NCI-H1417 treated with DMSO at 0.1 percent for 48 hours (cell line): ENCODE measurements around the gene ABHD6.
"Not testable (repeated sequence)": the region's sequence is repeated elsewhere in the genome, so short reads cannot be mapped to it uniquely, and the experiment has no call there.

Experiments used
- DNase-seq: peaks from one replicate; lab custom pipeline; 2025; lab: John Stamatoyannopoulos, UW

ABHD6 gene

GRCh38 chr3:58209933-58210332, 27.7 kb upstream of the ABHD6 start:
- DNase-seq = no peak

- DNase-seq = no peak
These were observed 26.7 kb upstream of the ABHD6 start, which contains the start of gene DNASE1L3 for GRCh38 chr3:58210761-58211460. Gene DNASE1L3 (minus strand): TSS chr3:58210972. CDS start chr3:58210906, 66 bp downstream.

- no peak for DNase-seq
These were observed 22.9 kb upstream of the ABHD6 start for GRCh38 chr3:58214484-58215316.

GRCh38 chr3:58215317-58216025, 22.1 kb upstream of the ABHD6 start:
- no peak for DNase-seq

- no peak for DNase-seq
These were observed 20.9 kb upstream of the ABHD6 start for GRCh38 chr3:58216496-58217195.

GRCh38 chr3:58217209-58217811, 20.3 kb upstream of the ABHD6 start:
- no peak for DNase-seq

- DNase-seq = no peak
These were observed 18.7 kb upstream of the ABHD6 start for GRCh38 chr3:58218904-58219303.

- DNase-seq = no peak
These were observed 15.3 kb upstream of the ABHD6 start for GRCh38 chr3:58222161-58222724.

- no peak for DNase-seq
These were observed 13.7 kb upstream of the ABHD6 start for GRCh38 chr3:58223855-58224254.

- DNase-seq = not testable (repeated sequence)
These were observed 9.7 kb upstream of the ABHD6 start for GRCh38 chr3:58227933-58228332.

- DNase-seq = no peak
These were observed 6.6 kb upstream of the ABHD6 start for GRCh38 chr3:58230876-58231552.

- no peak for DNase-seq
These were observed 5.9 kb upstream of the ABHD6 start for GRCh38 chr3:58231666-58232065.

- DNase-seq = no peak
These were observed 3.1 kb upstream of the ABHD6 start for GRCh38 chr3:58234516-58234931.

- no peak for DNase-seq
These were observed 1.6 kb upstream of the ABHD6 start for GRCh38 chr3:58235970-58236369.

- DNase-seq = no peak
These were observed 910 bp upstream of the ABHD6 start for GRCh38 chr3:58236527-58237237.

- DNase-seq = no peak
These were observed 519 bp downstream of the ABHD6 start for GRCh38 chr3:58237941-58238681.

GRCh38 chr3:58238830-58239229, 1.2 kb downstream of the ABHD6 start:
- no peak for DNase-seq

- no peak for DNase-seq
These were observed 3.9 kb downstream of the ABHD6 start for GRCh38 chr3:58241306-58242044.

GRCh38 chr3:58242340-58242739, 4.7 kb downstream of the ABHD6 start:
- DNase-seq = no peak
